ENCODE measurements around the gene ELAVL3.

DNA sequence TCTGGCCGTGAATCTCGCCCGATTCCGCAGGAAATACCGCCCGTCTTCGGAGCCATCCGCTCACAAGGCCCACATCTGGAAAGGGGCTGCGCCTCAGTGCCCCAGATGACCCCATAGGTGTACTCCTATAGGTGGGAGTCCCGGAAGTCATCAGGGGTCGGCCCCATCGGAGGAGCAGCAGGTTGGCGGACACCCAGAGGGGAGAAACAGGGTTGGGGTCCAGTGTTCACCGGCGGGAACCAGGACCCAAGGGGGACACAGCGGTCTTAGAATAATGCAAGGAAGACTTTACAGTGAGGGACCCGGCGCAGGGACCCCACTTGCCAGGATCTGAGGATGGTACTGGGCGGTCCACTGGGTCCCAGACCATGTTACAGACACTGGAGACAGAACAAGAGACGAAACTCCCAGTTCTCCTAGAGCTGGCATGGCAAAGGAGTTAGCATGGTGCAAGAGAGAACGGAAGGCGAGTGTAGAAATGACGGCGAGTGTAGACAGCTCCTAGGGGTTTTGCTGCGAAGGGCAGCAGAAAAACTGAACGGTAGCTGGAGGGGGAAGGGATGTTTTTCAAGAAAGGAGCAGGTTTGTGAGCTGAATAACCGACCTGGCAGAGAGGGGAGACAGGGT lies 57.6 kb downstream of the ELAVL3 start:
- TF ChIP-seq, protein P1, sequence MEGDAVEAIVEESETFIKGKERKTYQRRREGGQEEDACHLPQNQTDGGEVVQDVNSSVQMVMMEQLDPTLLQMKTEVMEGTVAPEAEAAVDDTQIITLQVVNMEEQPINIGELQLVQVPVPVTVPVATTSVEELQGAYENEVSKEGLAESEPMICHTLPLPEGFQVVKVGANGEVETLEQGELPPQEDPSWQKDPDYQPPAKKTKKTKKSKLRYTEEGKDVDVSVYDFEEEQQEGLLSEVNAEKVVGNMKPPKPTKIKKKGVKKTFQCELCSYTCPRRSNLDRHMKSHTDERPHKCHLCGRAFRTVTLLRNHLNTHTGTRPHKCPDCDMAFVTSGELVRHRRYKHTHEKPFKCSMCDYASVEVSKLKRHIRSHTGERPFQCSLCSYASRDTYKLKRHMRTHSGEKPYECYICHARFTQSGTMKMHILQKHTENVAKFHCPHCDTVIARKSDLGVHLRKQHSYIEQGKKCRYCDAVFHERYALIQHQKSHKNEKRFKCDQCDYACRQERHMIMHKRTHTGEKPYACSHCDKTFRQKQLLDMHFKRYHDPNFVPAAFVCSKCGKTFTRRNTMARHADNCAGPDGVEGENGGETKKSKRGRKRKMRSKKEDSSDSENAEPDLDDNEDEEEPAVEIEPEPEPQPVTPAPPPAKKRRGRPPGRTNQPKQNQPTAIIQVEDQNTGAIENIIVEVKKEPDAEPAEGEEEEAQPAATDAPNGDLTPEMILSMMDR (IDR thresholded peaks at IDR 0.05) = no peak
- no peak for TF ChIP-seq POLR2A (IDR thresholded peaks at IDR 0.05)

Data from adrenal gland (tissue), 5 donors.